Measurements from ENCODE around the gene CACNA1C.

DNA sequence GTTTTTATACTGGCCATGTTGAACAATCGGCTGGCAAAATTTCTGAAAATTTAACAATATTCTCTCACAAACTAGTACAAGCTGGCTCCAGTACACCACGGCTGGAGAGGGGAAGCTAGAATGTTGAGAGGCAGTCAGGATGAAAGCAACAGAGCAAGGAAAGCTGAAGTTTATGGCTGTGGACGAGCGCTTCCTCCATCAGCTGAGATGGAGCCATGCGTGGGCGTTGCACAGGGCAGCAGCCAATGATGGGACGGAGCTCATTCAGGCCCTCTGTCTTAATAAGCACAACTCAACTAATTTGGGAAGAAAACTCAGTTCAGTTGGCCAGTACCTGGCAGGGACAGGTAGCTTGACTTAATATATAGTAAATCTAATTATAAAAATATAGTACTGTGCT lies 34.4 kb upstream of the CACNA1C start:
- TF ChIP-seq, protein P1, sequence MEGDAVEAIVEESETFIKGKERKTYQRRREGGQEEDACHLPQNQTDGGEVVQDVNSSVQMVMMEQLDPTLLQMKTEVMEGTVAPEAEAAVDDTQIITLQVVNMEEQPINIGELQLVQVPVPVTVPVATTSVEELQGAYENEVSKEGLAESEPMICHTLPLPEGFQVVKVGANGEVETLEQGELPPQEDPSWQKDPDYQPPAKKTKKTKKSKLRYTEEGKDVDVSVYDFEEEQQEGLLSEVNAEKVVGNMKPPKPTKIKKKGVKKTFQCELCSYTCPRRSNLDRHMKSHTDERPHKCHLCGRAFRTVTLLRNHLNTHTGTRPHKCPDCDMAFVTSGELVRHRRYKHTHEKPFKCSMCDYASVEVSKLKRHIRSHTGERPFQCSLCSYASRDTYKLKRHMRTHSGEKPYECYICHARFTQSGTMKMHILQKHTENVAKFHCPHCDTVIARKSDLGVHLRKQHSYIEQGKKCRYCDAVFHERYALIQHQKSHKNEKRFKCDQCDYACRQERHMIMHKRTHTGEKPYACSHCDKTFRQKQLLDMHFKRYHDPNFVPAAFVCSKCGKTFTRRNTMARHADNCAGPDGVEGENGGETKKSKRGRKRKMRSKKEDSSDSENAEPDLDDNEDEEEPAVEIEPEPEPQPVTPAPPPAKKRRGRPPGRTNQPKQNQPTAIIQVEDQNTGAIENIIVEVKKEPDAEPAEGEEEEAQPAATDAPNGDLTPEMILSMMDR (IDR thresholded peaks at IDR 0.05) = no peak
- no peak for TF ChIP-seq POLR2A (IDR thresholded peaks at IDR 0.05)
